Measurements from ENCODE around the gene MEN1. TPM values are rescaled to one million over a fixed set of nuclear protein-coding genes. Genes with fewer than 3 reads are reported as not detected.

MEN1 gene
- total RNA-seq, 1 donor from 2014 or later = 24.6 TPM

DNA sequence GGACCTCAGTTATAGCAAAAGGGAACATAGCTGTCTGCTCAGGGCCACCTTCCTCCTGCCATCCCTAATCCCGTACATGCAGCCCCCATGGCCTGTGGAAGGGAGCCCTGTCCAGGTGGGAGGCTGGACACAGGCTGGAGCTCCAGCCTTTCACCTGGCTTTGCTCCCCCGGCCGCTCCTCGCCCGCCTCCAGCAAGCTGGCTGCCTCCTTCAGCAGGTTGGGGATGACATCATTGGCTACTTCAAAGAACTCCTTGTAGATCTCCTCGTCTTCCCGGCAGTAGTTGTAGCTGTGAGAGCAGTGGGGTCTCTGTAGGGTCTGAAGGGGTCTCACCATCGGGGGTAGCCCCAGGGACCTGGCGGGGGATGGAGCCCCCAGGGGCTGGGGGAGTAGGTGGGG, 4.9 kb downstream of the MEN1 start:
- Histone ChIP-seq H3K4me3 (ENCODE audit: low read depth, low read length) (no peak overlapping the region), H3K27me3 (ENCODE audit: control insufficient read depth, insufficient read depth, low read length) (no peaks in the 10 kb centered on the region), H3K36me3 (ENCODE audit: control insufficient read depth, insufficient read depth, low read length) (peaks cover 1% of the 10 kb centered on the region)
- no peak for DNase-seq (ENCODE audit: low read depth)
- TF ChIP-seq, protein P1, sequence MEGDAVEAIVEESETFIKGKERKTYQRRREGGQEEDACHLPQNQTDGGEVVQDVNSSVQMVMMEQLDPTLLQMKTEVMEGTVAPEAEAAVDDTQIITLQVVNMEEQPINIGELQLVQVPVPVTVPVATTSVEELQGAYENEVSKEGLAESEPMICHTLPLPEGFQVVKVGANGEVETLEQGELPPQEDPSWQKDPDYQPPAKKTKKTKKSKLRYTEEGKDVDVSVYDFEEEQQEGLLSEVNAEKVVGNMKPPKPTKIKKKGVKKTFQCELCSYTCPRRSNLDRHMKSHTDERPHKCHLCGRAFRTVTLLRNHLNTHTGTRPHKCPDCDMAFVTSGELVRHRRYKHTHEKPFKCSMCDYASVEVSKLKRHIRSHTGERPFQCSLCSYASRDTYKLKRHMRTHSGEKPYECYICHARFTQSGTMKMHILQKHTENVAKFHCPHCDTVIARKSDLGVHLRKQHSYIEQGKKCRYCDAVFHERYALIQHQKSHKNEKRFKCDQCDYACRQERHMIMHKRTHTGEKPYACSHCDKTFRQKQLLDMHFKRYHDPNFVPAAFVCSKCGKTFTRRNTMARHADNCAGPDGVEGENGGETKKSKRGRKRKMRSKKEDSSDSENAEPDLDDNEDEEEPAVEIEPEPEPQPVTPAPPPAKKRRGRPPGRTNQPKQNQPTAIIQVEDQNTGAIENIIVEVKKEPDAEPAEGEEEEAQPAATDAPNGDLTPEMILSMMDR (IDR thresholded peaks at IDR 0.05; ENCODE audit: insufficient read depth, low read length, poor library complexity, severe bottlenecking) = no peak

DNA sequence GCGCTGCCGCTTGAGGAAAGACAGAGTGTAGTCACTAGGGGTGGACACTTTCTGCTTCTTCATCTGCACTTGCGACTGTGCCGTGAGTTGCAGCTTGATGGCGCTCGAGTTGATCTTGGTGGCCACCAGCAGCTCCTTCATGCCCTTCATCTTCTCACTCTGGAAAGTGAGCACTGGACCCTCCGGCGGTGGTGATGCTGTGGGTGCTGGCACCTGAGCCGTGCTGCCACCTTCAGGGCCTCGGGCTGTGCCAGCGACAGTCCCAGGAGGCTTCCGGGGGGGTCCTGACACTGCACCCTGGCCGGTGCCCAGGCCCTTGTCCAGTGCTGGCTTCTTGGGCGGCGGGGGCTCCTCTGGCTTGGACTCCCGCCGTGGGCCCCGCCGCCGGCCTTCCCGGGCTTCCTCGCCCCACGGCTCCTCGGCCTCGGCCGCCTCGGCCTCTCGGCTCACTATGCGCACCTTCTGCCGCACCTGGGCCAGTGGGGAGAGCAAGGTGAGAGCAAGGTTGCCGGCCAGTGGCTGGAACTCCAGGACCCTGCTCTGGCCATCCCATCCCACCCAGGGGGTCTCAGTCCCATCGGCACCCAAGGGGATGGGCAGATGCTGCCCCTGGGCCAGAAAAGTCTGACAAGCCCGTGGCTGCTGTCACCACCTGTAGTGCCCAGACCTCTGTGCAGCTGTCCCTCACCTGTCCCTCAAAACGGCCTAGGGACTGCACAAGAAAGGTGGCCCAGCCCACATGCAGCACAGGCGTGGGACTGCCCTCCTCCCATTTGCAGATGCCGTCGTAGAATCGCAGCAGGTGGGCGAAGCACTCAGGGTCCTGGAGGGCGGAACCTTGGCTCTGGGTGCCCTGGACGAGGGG, 5.8 kb downstream of the MEN1 start:
- no peaks in the 10 kb centered on the region for H3K27me3 ChIP-seq (ENCODE audit: control insufficient read depth, insufficient read depth, low read length)
- TF ChIP-seq, protein P1 (IDR thresholded peaks at IDR 0.05; ENCODE audit: insufficient read depth, low read length, poor library complexity, severe bottlenecking) = no peak
- DNase-seq (ENCODE audit: low read depth) = no peak
- H3K4me3 ChIP-seq (ENCODE audit: low read depth, low read length) = no peak overlapping the region
- peaks cover 1% of the 10 kb centered on the region for H3K36me3 ChIP-seq (ENCODE audit: control insufficient read depth, insufficient read depth, low read length)

DNA sequence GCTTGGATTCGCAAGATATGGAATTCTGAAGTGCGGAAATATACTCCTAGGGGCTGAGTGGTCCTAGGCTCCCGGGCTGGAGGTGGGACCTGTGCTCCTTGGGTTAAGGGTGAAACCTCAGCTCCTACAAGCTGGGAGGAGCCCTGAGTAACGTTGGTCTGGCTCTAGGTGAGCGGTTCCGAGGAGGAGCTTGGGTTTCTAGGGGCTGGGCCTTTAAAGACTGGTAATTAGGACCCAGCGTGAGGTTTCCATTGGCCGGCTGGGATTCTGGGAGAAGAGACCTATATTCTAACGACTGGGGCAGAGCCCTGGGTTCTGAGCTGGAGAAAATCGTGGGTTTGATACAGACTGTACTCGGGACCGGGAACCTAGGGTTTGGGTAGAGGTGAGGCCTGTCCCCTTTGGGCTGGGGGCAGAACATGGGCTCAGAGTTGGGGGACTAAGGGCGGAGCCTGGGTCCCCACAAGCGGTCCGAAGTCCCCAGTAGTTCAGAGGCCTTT, 6.5 kb downstream of the MEN1 start:
- peak overlapping the region; percentile 60 for H3K4me3 ChIP-seq (ENCODE audit: low read depth, low read length)
- no peaks in the 10 kb centered on the region for H3K27me3 ChIP-seq (ENCODE audit: control insufficient read depth, insufficient read depth, low read length)
- H3K36me3 ChIP-seq (ENCODE audit: control insufficient read depth, insufficient read depth, low read length) = peaks cover 1% of the 10 kb centered on the region
- DNase-seq (ENCODE audit: low read depth) = no peak
- TF ChIP-seq, protein P1 (IDR thresholded peaks at IDR 0.05; ENCODE audit: insufficient read depth, low read length, poor library complexity, severe bottlenecking) = no peak

DNA sequence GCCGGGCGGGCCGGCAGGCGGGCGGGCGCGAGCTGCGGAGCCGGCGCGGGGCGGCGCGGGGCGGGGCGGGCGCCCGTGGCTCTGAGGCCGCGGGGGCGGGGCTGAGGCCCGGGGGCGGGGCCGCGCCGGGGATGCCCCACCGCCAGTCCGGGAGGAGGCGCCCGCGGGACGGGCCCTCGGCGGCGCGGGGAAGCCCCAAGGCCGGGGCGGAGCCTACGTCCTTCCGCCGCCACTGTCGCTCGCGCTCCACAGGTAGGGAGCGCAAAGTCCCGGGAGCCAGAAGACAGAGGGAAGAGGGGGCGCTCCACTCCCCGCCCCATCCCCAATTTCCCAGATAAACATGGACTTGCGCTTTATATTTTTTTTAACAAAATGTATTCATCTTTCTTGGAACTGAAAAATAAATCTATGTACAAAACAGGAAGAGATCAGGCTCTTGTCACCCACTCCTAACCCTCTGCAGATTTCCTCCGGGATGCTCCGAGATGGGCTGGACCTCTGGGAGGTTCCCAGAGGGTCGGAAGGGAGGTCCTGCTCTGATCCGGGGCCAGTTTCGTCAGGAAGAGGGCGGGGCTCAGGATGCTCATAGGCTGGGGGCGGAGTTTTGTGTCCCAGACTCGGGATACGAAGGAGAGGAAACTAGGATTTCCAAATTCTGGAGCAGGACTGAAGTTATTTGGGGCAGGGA, 7.0 kb downstream of the MEN1 start, which contains the start of gene MAP4K2:
TSS of gene MAP4K2 (minus strand) at position 57 of the 688 bp plus-strand sequence. CDS start 65 bp downstream, outside the sequence.
- H3K4me3 ChIP-seq (ENCODE audit: low read depth, low read length) = peak within 1 kb of the TSS; percentile 60

DNA sequence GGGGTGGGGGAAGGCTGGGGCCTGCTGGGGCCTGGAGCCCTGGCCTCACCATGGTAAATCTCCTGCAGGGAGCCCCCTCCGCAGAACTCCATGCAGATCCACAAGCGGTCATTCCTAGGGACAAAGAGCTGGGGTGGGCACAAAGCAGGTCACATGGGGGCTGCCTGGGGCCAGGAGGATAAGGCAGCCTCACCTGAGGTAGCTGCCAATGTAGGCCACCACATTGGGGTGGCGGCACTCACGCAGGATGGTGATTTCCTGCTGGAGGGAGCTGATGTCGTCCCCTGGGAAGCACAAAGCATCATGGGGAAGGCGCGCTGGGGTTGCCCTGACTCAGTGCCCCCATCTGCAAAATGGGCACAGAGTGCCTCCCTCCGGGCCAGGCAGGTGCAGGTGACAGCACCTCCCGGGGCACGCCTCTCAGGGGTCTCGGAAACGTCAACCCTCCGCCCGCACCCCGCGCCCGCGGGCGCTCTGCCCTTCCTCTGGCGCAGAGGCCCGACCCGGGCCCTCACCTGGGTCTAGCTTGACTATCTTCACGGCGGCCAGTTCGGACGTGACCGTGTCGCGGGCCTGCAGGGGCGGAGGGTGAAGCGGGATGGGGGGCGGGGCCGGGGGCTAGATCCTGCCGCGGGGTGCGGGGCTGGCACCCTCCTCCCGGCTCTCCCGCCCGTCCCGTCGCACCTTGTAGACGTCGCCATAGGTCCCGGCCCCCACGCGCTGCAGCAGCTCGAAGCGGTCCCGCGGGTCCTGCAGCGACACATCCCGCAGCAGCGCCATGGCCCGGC, 7.8 kb downstream of the MEN1 start:
- no peak for DNase-seq (ENCODE audit: low read depth)
- H3K4me3 ChIP-seq (ENCODE audit: low read depth, low read length) = peak overlapping the region; percentile 54
- no peaks in the 10 kb centered on the region for H3K27me3 ChIP-seq (ENCODE audit: control insufficient read depth, insufficient read depth, low read length)
- H3K36me3 ChIP-seq (ENCODE audit: control insufficient read depth, insufficient read depth, low read length) = peaks cover 1% of the 10 kb centered on the region
- TF ChIP-seq, protein P1 (IDR thresholded peaks at IDR 0.05; ENCODE audit: insufficient read depth, low read length, poor library complexity, severe bottlenecking) = no peak

More for the DNA sequence above, 7.0 kb downstream of the MEN1 start, which contains the start of gene MAP4K2:
- TF ChIP-seq, protein P1 (IDR thresholded peaks at IDR 0.05; ENCODE audit: insufficient read depth, low read length, poor library complexity, severe bottlenecking) = peak; percentile 4
- DNase-seq (ENCODE audit: low read depth) = peak; percentile 31
- no peaks in the 10 kb centered on the region for H3K27me3 ChIP-seq (ENCODE audit: control insufficient read depth, insufficient read depth, low read length)
- peaks cover 1% of the 10 kb centered on the region for H3K36me3 ChIP-seq (ENCODE audit: control insufficient read depth, insufficient read depth, low read length)

Measured in kidney epithelial cell (primary cell).